Measurements from ENCODE around the gene CTDSPL.
"Not testable (repeated sequence)": the region's sequence is repeated elsewhere in the genome, so short reads cannot be mapped to it uniquely, and the experiment has no call there.

CTDSPL gene

DNA sequence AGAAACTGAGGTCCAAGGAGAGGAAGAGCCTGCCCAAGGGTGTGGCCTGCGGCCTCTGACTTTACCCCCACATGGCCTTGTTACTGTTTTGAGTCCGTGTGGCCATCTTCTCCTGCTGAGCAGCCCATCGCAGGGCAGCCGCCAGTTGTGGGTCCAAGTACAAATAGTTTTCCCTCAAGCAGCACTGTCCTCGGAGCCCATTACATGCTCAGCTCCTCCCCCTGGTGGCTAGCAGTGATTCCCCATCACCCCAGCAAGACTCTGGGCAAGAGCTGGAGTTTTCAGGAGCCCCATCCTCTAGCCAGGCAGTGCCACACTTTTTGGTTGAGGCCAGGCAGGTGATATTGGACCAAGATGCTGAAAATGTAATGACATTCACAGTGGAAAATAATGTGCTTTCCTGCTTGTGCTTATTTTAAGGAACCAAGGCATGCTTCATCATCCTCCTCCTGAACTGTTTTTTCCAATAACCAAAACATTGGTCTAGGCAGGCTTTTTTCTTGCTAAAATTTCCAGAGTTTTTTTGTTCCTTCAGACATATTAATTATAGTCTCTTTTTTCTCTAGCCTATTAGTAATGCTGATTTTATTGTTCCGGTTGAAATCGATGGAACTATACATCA is 105.7 kb downstream of the CTDSPL start:
- DNase-seq (ENCODE audit: low read depth) = peak; percentile 69
- H3K4me3 ChIP-seq (ENCODE audit: low read length) = no peak overlapping the region
- TF ChIP-seq, protein P1, sequence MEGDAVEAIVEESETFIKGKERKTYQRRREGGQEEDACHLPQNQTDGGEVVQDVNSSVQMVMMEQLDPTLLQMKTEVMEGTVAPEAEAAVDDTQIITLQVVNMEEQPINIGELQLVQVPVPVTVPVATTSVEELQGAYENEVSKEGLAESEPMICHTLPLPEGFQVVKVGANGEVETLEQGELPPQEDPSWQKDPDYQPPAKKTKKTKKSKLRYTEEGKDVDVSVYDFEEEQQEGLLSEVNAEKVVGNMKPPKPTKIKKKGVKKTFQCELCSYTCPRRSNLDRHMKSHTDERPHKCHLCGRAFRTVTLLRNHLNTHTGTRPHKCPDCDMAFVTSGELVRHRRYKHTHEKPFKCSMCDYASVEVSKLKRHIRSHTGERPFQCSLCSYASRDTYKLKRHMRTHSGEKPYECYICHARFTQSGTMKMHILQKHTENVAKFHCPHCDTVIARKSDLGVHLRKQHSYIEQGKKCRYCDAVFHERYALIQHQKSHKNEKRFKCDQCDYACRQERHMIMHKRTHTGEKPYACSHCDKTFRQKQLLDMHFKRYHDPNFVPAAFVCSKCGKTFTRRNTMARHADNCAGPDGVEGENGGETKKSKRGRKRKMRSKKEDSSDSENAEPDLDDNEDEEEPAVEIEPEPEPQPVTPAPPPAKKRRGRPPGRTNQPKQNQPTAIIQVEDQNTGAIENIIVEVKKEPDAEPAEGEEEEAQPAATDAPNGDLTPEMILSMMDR (IDR thresholded peaks at IDR 0.05; ENCODE audit: insufficient read depth, low read depth, low read length, missing control alignments) = peak; percentile 89

GRCh38 chr3:37968199-37968598 is 106.5 kb downstream of the CTDSPL start:
- TF ChIP-seq, protein P1 (IDR thresholded peaks at IDR 0.05; ENCODE audit: insufficient read depth, low read depth, low read length, missing control alignments) = no peak
- DNase-seq (ENCODE audit: low read depth) = no peak
- H3K4me3 ChIP-seq (ENCODE audit: low read length) = no peak overlapping the region

- no peak for DNase-seq (ENCODE audit: low read depth)
- TF ChIP-seq, protein P1 (IDR thresholded peaks at IDR 0.05; ENCODE audit: insufficient read depth, low read depth, low read length, missing control alignments) = no peak
- no peak overlapping the region for H3K4me3 ChIP-seq (ENCODE audit: low read length)
Observed at GRCh38 chr3:37968813-37969595, 107.3 kb downstream of the CTDSPL start.

GRCh38 chr3:37969596-37970100 is 108.0 kb downstream of the CTDSPL start:
- DNase-seq (ENCODE audit: low read depth) = no peak
- H3K4me3 ChIP-seq (ENCODE audit: low read length) = no peak overlapping the region
- TF ChIP-seq, protein P1 (IDR thresholded peaks at IDR 0.05; ENCODE audit: insufficient read depth, low read depth, low read length, missing control alignments) = no peak

- TF ChIP-seq, protein P1 (IDR thresholded peaks at IDR 0.05; ENCODE audit: insufficient read depth, low read depth, low read length, missing control alignments) = no peak
- no peak overlapping the region for H3K4me3 ChIP-seq (ENCODE audit: low read length)
- no peak for DNase-seq (ENCODE audit: low read depth)
Observed at GRCh38 chr3:37970802-37971201, 109.1 kb downstream of the CTDSPL start.

GRCh38 chr3:37971467-37971866 is 109.8 kb downstream of the CTDSPL start:
- no peak for DNase-seq (ENCODE audit: low read depth)
- no peak overlapping the region for H3K4me3 ChIP-seq (ENCODE audit: low read length)
- TF ChIP-seq, protein P1 (IDR thresholded peaks at IDR 0.05; ENCODE audit: insufficient read depth, low read depth, low read length, missing control alignments) = no peak

DNA sequence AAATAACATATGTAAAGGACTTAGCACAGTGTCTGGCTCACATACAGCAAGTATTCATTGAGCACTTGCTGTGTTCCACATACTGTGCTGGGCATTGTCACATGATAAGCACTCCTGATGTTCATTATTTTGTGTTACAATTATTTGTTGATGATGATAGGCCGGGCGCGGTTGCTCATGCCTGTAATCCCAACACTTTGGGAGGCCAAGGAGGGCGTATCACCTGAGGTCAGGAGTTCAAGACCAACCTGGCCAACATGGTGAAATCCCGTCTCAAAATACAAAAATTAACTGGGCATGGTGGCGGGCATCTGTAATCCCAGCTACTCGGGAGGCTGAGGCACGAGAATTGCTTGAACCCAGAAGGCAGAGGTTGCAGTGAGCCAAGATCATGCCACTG is 110.4 kb downstream of the CTDSPL start:
- not testable (repeated sequence) for H3K4me3 ChIP-seq (ENCODE audit: low read length); DNase-seq (ENCODE audit: low read depth)
